GM12865 (cell line): ENCODE data around the gene KMT2B.

Experiments used
- DNase-seq: peaks from one replicate; pipeline ENCODE4 v3.0.0; 2010; ENCODE audit warnings: low read depth
- H3K4me3 ChIP-seq: 2 replicates; pipeline ENCODE4 v1.5.1; 2011; ENCODE audit warnings: mild to moderate bottlenecking, low read depth, low read length, control low read depth
- CTCF ChIP-seq: IDR thresholded peaks from 2 replicates; pipeline ENCODE4 v1.5.1; 2011; ENCODE audit warnings: low read length, control low read depth, low read depth, inconsistent platforms; ENCODE audit not compliant: insufficient read depth; ENCODE audit errors: missing control alignments

The KMT2B gene

GRCh38 chr19:35717665-35718344 lies at the start of gene KMT2B:
TSS of gene KMT2B (plus strand) at chr19:35718003. CDS start at chr19:35718019, 16 bp downstream.
- H3K4me3 ChIP-seq = peak within 1 kb of the TSS; percentile 90
- no peak for TF ChIP-seq CTCF
- DNase-seq = peak; percentile 98

- TF ChIP-seq CTCF = no peak
- DNase-seq = no peak
These were observed 48.2 kb upstream of the KMT2B start for GRCh38 chr19:35669566-35669965.

GRCh38 chr19:35669974-35670373 lies 47.8 kb upstream of the KMT2B start:
- DNase-seq = no peak
- no peak overlapping the region for H3K4me3 ChIP-seq
- TF ChIP-seq CTCF = no peak

More at GRCh38 chr19:35669566-35669965, 48.2 kb upstream of the KMT2B start:
- H3K4me3 ChIP-seq = no peak overlapping the region

GRCh38 chr19:35670686-35671085 lies 47.1 kb upstream of the KMT2B start:
- no peak for TF ChIP-seq CTCF
- H3K4me3 ChIP-seq = no peak overlapping the region
- DNase-seq = no peak

- TF ChIP-seq CTCF = no peak
- no peak overlapping the region for H3K4me3 ChIP-seq
- no peak for DNase-seq
These were observed 46.0 kb upstream of the KMT2B start for GRCh38 chr19:35671818-35672217.

- peak overlapping the region; percentile 4 for H3K4me3 ChIP-seq
- DNase-seq = peak; percentile 51
- TF ChIP-seq CTCF = no peak
These were observed 44.5 kb upstream of the KMT2B start for GRCh38 chr19:35673121-35673804.

GRCh38 chr19:35675589-35676140 lies 42.1 kb upstream of the KMT2B start:
- no peak for DNase-seq
- H3K4me3 ChIP-seq = no peak overlapping the region
- TF ChIP-seq CTCF = no peak
